T-helper 2 cell treated with Interferon-gamma antibody and Interleukin-4, amounts not matched to agents 5 μg/mL and 100 μg/mL, for 36 hours (primary cell): ENCODE measurements around the gene SLF2.

Experiments
- DNase-seq: peaks from one replicate; pipeline ENCODE4 v3.0.0; 2021; ENCODE audit warnings: low spot score
- H3K27ac Mint-ChIP-seq: one replicate; pipeline ENCODE4 v1.8.0; 2021; ENCODE audit warnings: mild to moderate bottlenecking, mixed read lengths
- H3K27me3 Mint-ChIP-seq: one replicate; pipeline ENCODE4 v1.8.0; 2021; ENCODE audit warnings: low read depth, mixed read lengths
- H3K36me3 Mint-ChIP-seq: one replicate; pipeline ENCODE4 v1.8.0; 2021; ENCODE audit warnings: low read depth, mixed read lengths
- H3K4me1 Mint-ChIP-seq: one replicate; pipeline ENCODE4 v1.8.0; 2021; ENCODE audit warnings: low read depth, mixed read lengths
- H3K4me3 Mint-ChIP-seq: one replicate; pipeline ENCODE4 v1.8.0; 2022; ENCODE audit warnings: mild to moderate bottlenecking, moderate library complexity, mixed read lengths
- H3K9me3 Mint-ChIP-seq: one replicate; pipeline ENCODE4 v1.8.0; 2021; ENCODE audit warnings: mixed read lengths

SLF2 gene

GRCh38 chr10:100912605-100913469, at the start of gene SLF2:
TSS of gene SLF2 (plus strand) at chr10:100912963. CDS start at chr10:100913111, 148 bp downstream.
- peak; percentile 94 for DNase-seq
- no peaks in the 10 kb centered on the region for H3K9me3 Mint-ChIP-seq
- H3K27ac Mint-ChIP-seq = peak within 1 kb of the TSS; percentile 96
- peaks cover 2% of the 10 kb centered on the region for H3K27me3 Mint-ChIP-seq
- peaks cover 24% of the 10 kb centered on the region for H3K36me3 Mint-ChIP-seq
- H3K4me3 Mint-ChIP-seq = peak within 1 kb of the TSS; percentile 99
- H3K4me1 Mint-ChIP-seq = peaks cover 41% of the 10 kb centered on the region

- Mint-ChIP-seq H3K27me3 (peaks cover 41% of the 10 kb centered on the region), H3K4me1 (peaks cover 2% of the 10 kb centered on the region), H3K4me3 (no peak overlapping the region), H3K36me3 (no peaks in the 10 kb centered on the region), H3K27ac (no peak overlapping the region), H3K9me3 (no peaks in the 10 kb centered on the region)
- no peak for DNase-seq
These were observed 49.3 kb upstream of the SLF2 start for GRCh38 chr10:100863433-100863832.

GRCh38 chr10:100864036-100864885, 48.5 kb upstream of the SLF2 start:
- no peaks in the 10 kb centered on the region for H3K9me3 Mint-ChIP-seq
- no peak for DNase-seq
- H3K36me3 Mint-ChIP-seq = no peaks in the 10 kb centered on the region
- H3K27me3 Mint-ChIP-seq = peaks cover 36% of the 10 kb centered on the region
- no peak overlapping the region for H3K4me3 Mint-ChIP-seq
- no peak overlapping the region for H3K27ac Mint-ChIP-seq
- peaks cover 2% of the 10 kb centered on the region for H3K4me1 Mint-ChIP-seq

- no peak overlapping the region for H3K27ac Mint-ChIP-seq
- H3K4me1 Mint-ChIP-seq = peaks cover 2% of the 10 kb centered on the region
- H3K27me3 Mint-ChIP-seq = peaks cover 33% of the 10 kb centered on the region
- no peak overlapping the region for H3K4me3 Mint-ChIP-seq
- H3K9me3 Mint-ChIP-seq = no peaks in the 10 kb centered on the region
- DNase-seq = no peak
- H3K36me3 Mint-ChIP-seq = no peaks in the 10 kb centered on the region
These were observed 47.8 kb upstream of the SLF2 start for GRCh38 chr10:100864978-100865377.

GRCh38 chr10:100866010-100866409, 46.8 kb upstream of the SLF2 start:
- Mint-ChIP-seq H3K27ac (no peak overlapping the region), H3K27me3 (peaks cover 30% of the 10 kb centered on the region), H3K36me3 (no peaks in the 10 kb centered on the region), H3K4me3 (no peak overlapping the region), H3K4me1 (peaks cover 2% of the 10 kb centered on the region), H3K9me3 (no peaks in the 10 kb centered on the region)
- no peak for DNase-seq

GRCh38 chr10:100866575-100867098, 46.1 kb upstream of the SLF2 start:
- peaks cover 29% of the 10 kb centered on the region for H3K27me3 Mint-ChIP-seq
- DNase-seq = no peak
- H3K4me3 Mint-ChIP-seq = no peak overlapping the region
- H3K27ac Mint-ChIP-seq = no peak overlapping the region
- no peaks in the 10 kb centered on the region for H3K9me3 Mint-ChIP-seq
- H3K4me1 Mint-ChIP-seq = peaks cover 2% of the 10 kb centered on the region
- H3K36me3 Mint-ChIP-seq = no peaks in the 10 kb centered on the region

GRCh38 chr10:100867261-100867963, 45.4 kb upstream of the SLF2 start:
- Mint-ChIP-seq H3K4me3 (no peak overlapping the region), H3K36me3 (no peaks in the 10 kb centered on the region), H3K27me3 (peaks cover 23% of the 10 kb centered on the region), H3K27ac (no peak overlapping the region), H3K4me1 (peaks cover 2% of the 10 kb centered on the region), H3K9me3 (no peaks in the 10 kb centered on the region)
- no peak for DNase-seq

- no peak for DNase-seq
- H3K4me3 Mint-ChIP-seq = no peak overlapping the region
- no peak overlapping the region for H3K27ac Mint-ChIP-seq
- H3K36me3 Mint-ChIP-seq = no peaks in the 10 kb centered on the region
- H3K4me1 Mint-ChIP-seq = peaks cover 2% of the 10 kb centered on the region
- H3K9me3 Mint-ChIP-seq = no peaks in the 10 kb centered on the region
- peaks cover 23% of the 10 kb centered on the region for H3K27me3 Mint-ChIP-seq
These were observed 44.4 kb upstream of the SLF2 start for GRCh38 chr10:100868382-100868781.

GRCh38 chr10:100869399-100869798, 43.4 kb upstream of the SLF2 start:
- peaks cover 2% of the 10 kb centered on the region for H3K4me1 Mint-ChIP-seq
- no peak overlapping the region for H3K4me3 Mint-ChIP-seq
- H3K27me3 Mint-ChIP-seq = peaks cover 23% of the 10 kb centered on the region
- no peaks in the 10 kb centered on the region for H3K36me3 Mint-ChIP-seq
- no peak for DNase-seq
- no peak overlapping the region for H3K27ac Mint-ChIP-seq
- H3K9me3 Mint-ChIP-seq = no peaks in the 10 kb centered on the region

- no peak overlapping the region for H3K27ac Mint-ChIP-seq
- DNase-seq = peak; percentile 41
- H3K36me3 Mint-ChIP-seq = no peaks in the 10 kb centered on the region
- H3K27me3 Mint-ChIP-seq = peaks cover 5% of the 10 kb centered on the region
- H3K9me3 Mint-ChIP-seq = no peaks in the 10 kb centered on the region
- no peak overlapping the region for H3K4me3 Mint-ChIP-seq
- H3K4me1 Mint-ChIP-seq = no peaks in the 10 kb centered on the region
These were observed 40.5 kb upstream of the SLF2 start for GRCh38 chr10:100872034-100872791.

GRCh38 chr10:100873146-100873826, 39.5 kb upstream of the SLF2 start:
- no peaks in the 10 kb centered on the region for H3K4me1 Mint-ChIP-seq
- peaks cover 9% of the 10 kb centered on the region for H3K27me3 Mint-ChIP-seq
- DNase-seq = no peak
- no peak overlapping the region for H3K27ac Mint-ChIP-seq
- H3K9me3 Mint-ChIP-seq = no peaks in the 10 kb centered on the region
- H3K4me3 Mint-ChIP-seq = no peak overlapping the region
- no peaks in the 10 kb centered on the region for H3K36me3 Mint-ChIP-seq

GRCh38 chr10:100873827-100874326, 38.9 kb upstream of the SLF2 start:
- Mint-ChIP-seq H3K27ac (no peak overlapping the region), H3K9me3 (no peaks in the 10 kb centered on the region), H3K36me3 (no peaks in the 10 kb centered on the region), H3K27me3 (peaks cover 9% of the 10 kb centered on the region), H3K4me3 (no peak overlapping the region), H3K4me1 (no peaks in the 10 kb centered on the region)
- no peak for DNase-seq
